HCT116 (cell line): ENCODE data around the gene DUXB. TPM values are rescaled to one million over a fixed set of nuclear protein-coding genes. Genes with fewer than 3 reads are reported as not detected.
A peak's percentile ranks its signal among the peaks of the same experiment; 100 is the strongest.

Experiments used
- ATAC-seq: fragments of 200-7000 bp; cut with Tn5 transposase; 2 replicates; pipeline ENCODE4 v1.9.1; 2020; ENCODE audit warnings: mild to moderate bottlenecking, moderate library complexity
- BruUV-seq: library from RNA; stranded (reverse); fragments of 400-500 nt; replicated peaks from 2 replicates; lab custom pipeline; 2021; lab: Mats Ljungman, UMichigan
- CTCF ChIA-PET: fragments of 300-600 bp; sonication (Branson Sonifier 250); formaldehyde crosslinking; loops from one replicate; lab custom pipeline; 2021; ENCODE audit warnings: antibody characterized with exemption; lab: Charles Lee
- POLR2A ChIA-PET: fragments of 300-600, 350-600 bp; sonication (Branson Sonifier 250); formaldehyde crosslinking; loops from one replicate; lab custom pipeline; 2021; ENCODE audit warnings: antibody characterized with exemption; lab: Charles Lee
- RAD21 ChIA-PET, 2 experiments: fragments of 300-600 bp; sonication (Branson Sonifier 250); formaldehyde crosslinking; loops; one replicate each; lab custom pipeline; 2023; ENCODE audit warnings: low total read pairs in 2 of 2; ENCODE audit not compliant: uncharacterized antibody in 2 of 2, unreplicated experiment in 2 of 2, low non-redundant PET in 1 of 2; lab: Charles Lee
- DNase-seq: peaks from one replicate; pipeline ENCODE4 v3.0.0-alpha.2; 2010; ENCODE audit warnings: low read depth, low spot score
- H2AFZ ChIP-seq: fragments of 200-600 bp; shearing (Covaris generic), sonication (generic); 2 replicates; pipeline ENCODE4 v1.6.1; 2017; ENCODE audit warnings: low read depth, mixed run types, mixed read lengths, antibody characterized with exemption, low read length; ENCODE audit not compliant: poor library complexity, severe bottlenecking
- H3K27ac ChIP-seq: 2 replicates; pipeline ENCODE4 v1.5.1; 2012; ENCODE audit warnings: low read depth, low read length
- H3K27me3 ChIP-seq: fragments of 200-600 bp; sonication (generic); 2 replicates; pipeline ENCODE4 v1.6.1; 2016; ENCODE audit warnings: mixed run types, low read length, mixed read lengths; ENCODE audit not compliant: insufficient read depth
- H3K36me3 ChIP-seq, 2 experiments: fragments of 200-500 bp in 1 of 2; fragments of 200-600 bp in 1 of 2; sonication (Bioruptor generic) in 1 of 2; sonication (generic) in 1 of 2; 2 replicates each; pipeline versions ENCODE4 v1.5.1 to v1.6.1; 2014 to 2016; ENCODE audit warnings: low read length in 2 of 2, inconsistent platforms in 1 of 2, mixed read lengths in 1 of 2, mixed run types in 1 of 2; ENCODE audit not compliant: insufficient read depth in 2 of 2, control insufficient read depth in 1 of 2
- H3K4me1 ChIP-seq, 2 experiments: fragments of 200-600 bp in 1 of 2; sonication (generic) in 1 of 2; 2 replicates each; pipeline versions ENCODE4 v1.5.1 to v1.6.1; 2012 to 2017; ENCODE audit warnings: low read length in 2 of 2, inconsistent platforms in 1 of 2, mild to moderate bottlenecking in 1 of 2, mixed read lengths in 1 of 2, mixed run types in 1 of 2, moderate library complexity in 1 of 2; ENCODE audit not compliant: insufficient read depth in 2 of 2, control insufficient read depth in 1 of 2
- H3K4me2 ChIP-seq: fragments of 200-600 bp; sonication (generic); 2 replicates; pipeline ENCODE4 v1.6.1; 2017; ENCODE audit warnings: mixed run types, low read length, mixed read lengths
- H3K4me3 ChIP-seq, 2 experiments: fragments of 200-600 bp in 1 of 2; sonication (generic) in 1 of 2; replicated peaks in 1 of 2; 2 replicates each; pipeline ENCODE4 v1.5.1; 2011 to 2016; ENCODE audit warnings: low read length in 2 of 2, control low read depth in 1 of 2, low read depth in 1 of 2, mild to moderate bottlenecking in 1 of 2, mixed read lengths in 1 of 2, mixed run types in 1 of 2
- H3K79me2 ChIP-seq: fragments of 200-600 bp; sonication (generic); 2 replicates; pipeline ENCODE4 v1.6.1; 2017; ENCODE audit warnings: mild to moderate bottlenecking, mixed run types, low read length, moderate library complexity, mixed read lengths; ENCODE audit not compliant: insufficient read depth
- H3K9ac ChIP-seq: fragments of 200-600 bp; sonication (generic); 2 replicates; pipeline ENCODE4 v1.6.1; 2016; ENCODE audit warnings: low read length, mixed read lengths
- H3K9me2 ChIP-seq: fragments of 200-600 bp; sonication (generic), shearing (Covaris generic); 2 replicates; pipeline ENCODE4 v1.6.1; 2017; ENCODE audit warnings: mixed run types, mild to moderate bottlenecking, moderate library complexity; ENCODE audit not compliant: insufficient read depth
- H3K9me3 ChIP-seq, 2 experiments: fragments of 200-500 bp in 1 of 2; fragments of 200-600 bp in 1 of 2; sonication (Bioruptor generic) in 1 of 2; sonication (generic) in 1 of 2; 2 replicates each; pipeline ENCODE4 v1.6.1; 2014 to 2017; ENCODE audit warnings: low read length in 2 of 2, mixed read lengths in 2 of 2, inconsistent platforms in 1 of 2, low read depth in 1 of 2, mild to moderate bottlenecking in 1 of 2, mixed run types in 1 of 2, moderate library complexity in 1 of 2; ENCODE audit not compliant: control insufficient read depth in 1 of 2, insufficient read depth in 1 of 2
- H4K20me1 ChIP-seq: fragments of 200-600 bp; sonication (generic), shearing (Covaris generic); 2 replicates; pipeline ENCODE4 v1.6.1; 2017; ENCODE audit warnings: mixed run types, mild to moderate bottlenecking, moderate library complexity; ENCODE audit not compliant: insufficient read depth
- POLR2AphosphoS5 ChIP-seq: IDR thresholded peaks from 2 replicates; pipeline ENCODE4 v1.6.1; 2011; ENCODE audit warnings: mild to moderate bottlenecking, low read depth, low read length, moderate library complexity
- SIN3A ChIP-seq: IDR thresholded peaks from 2 replicates; pipeline ENCODE4 v1.6.1; 2012; ENCODE audit warnings: low read depth
- YY1 ChIP-seq: IDR thresholded peaks from 2 replicates; pipeline ENCODE4 v1.6.1; 2011; ENCODE audit warnings: low read length, low read depth, moderate library complexity, mild to moderate bottlenecking; ENCODE audit not compliant: insufficient replicate concordance; ENCODE audit errors: extremely low read depth
- ZFX ChIP-seq: fragments of 450-650 bp; IDR thresholded peaks from 2 replicates; pipeline ENCODE4 v1.6.1; 2017
- intact Hi-C: fragments of 100-400 bp; cut with micrococcal nuclease; formaldehyde crosslinking; loops from 2 replicates; pipeline ENCODE4 v1.10.0; 2022
- total RNA-seq: library from RNA; stranded (reverse); gene quantifications from one replicate; pipeline ENCODE4 v1.2.1, GENCODE V29; 2021; ENCODE audit not compliant: unreplicated experiment

DUXB gene
- total RNA-seq, 1 experiment from 2014 or later, result not detected

- Histone ChIP-seq H3K4me2 (peak overlapping the region; percentile 91), H3K27ac (peak overlapping the region; percentile 89), H3K9me2 (no peaks in the 10 kb centered on the region), H3K79me2 (peaks cover 95% of the 10 kb centered on the region), H2AFZ (peak overlapping the region; percentile 49), H3K4me1 (peaks cover 8 to 28% of the 10 kb centered on the region in 2 experiments), H4K20me1 (peaks cover 15% of the 10 kb centered on the region; the same call in 1 of the 2 replicates), H3K9me3 (no peaks in the 10 kb centered on the region), H3K36me3 (peaks cover 5 to 18% of the 10 kb centered on the region in 2 experiments; a peak in 2 of 4 replicates), H3K9ac (peak overlapping the region; percentile 99), H3K4me3 (peak overlapping the region; percentile 90 to 94), H3K27me3 (no peaks in the 10 kb centered on the region)
- TF ChIP-seq POLR2AphosphoS5 (peak; percentile 57; the same call in 1 of the 2 replicates), YY1 (peak; percentile 91), SIN3A (no peak), ZFX (peak; percentile 86)
- no TSS peak for BruUV-seq
- POLR2A ChIA-PET, result interaction anchor here (1.0 to 1.6 kb wide), 5 partner anchors 16 to 1523 kb away, joined by 3 to 12 read pairs (median 3); partner anchors contain the start of gene ADAT1
- ATAC-seq (peak; percentile 45), DNase-seq (peak; percentile 48)
- RAD21 ChIA-PET, result interaction anchor here (1.1 to 2.3 kb wide), 2 partner anchors 116 kb away, joined by 4 to 8 read pairs; no protein-coding TSS in a partner anchor
- intact Hi-C loops, result no loop called here
- CTCF ChIA-PET, result interaction anchor here (1.3 to 1.6 kb wide), 2 partner anchors 116 to 131 kb away, joined by 3 to 5 read pairs; no protein-coding TSS in a partner anchor
Observed at GRCh38 chr16:75648265-75649076, 52.8 kb downstream of the DUXB start.
